Lung (tissue), 12 donors: ENCODE data around the gene PVR. TPM values are rescaled to one million over a fixed set of nuclear protein-coding genes. Genes with fewer than 3 reads are reported as not detected.
A peak's percentile ranks its signal among the peaks of the same experiment; 100 is the strongest.
"Not testable (repeated sequence)": the region's sequence is repeated elsewhere in the genome, so short reads cannot be mapped to it uniquely, and the experiment has no call there.

Experiments used
- ATAC-seq: fragments of 200-7000 bp; cut with Tn5 transposase; one replicate; pipeline ENCODE4 v1.9.1; 2020; ENCODE audit warnings: moderate number of reproducible peaks; ENCODE audit not compliant: insufficient read depth, low FRiP score
- DNase-seq, 3 donors: peaks; one replicate each; pipeline ENCODE4 v3.0.0-alpha.2; 2013 to 2017
- H3K27ac ChIP-seq, 2 donors: one replicate each; pipeline ENCODE4 v1.5.1; 2013; ENCODE audit warnings: mild to moderate bottlenecking in 2 of 2, moderate library complexity in 2 of 2, control low read depth in 1 of 2, inconsistent platforms in 1 of 2, low read depth in 1 of 2, low read length in 1 of 2
- H3K27me3 ChIP-seq, 3 donors: one replicate each; pipeline ENCODE4 v1.5.1; 2013; ENCODE audit warnings: low read length in 2 of 3; ENCODE audit not compliant: control insufficient read depth in 3 of 3, insufficient read depth in 3 of 3
- H3K36me3 ChIP-seq, 4 donors: one replicate each; pipeline ENCODE4 v1.5.1; 2013; ENCODE audit warnings: low read length in 4 of 4, mild to moderate bottlenecking in 1 of 4, moderate library complexity in 1 of 4; ENCODE audit not compliant: control insufficient read depth in 4 of 4, insufficient read depth in 4 of 4
- H3K4me1 ChIP-seq, 5 donors: one replicate each; pipeline ENCODE4 v1.5.1; 2013; ENCODE audit warnings: low read length in 5 of 5, mild to moderate bottlenecking in 2 of 5, moderate library complexity in 1 of 5; ENCODE audit not compliant: control insufficient read depth in 5 of 5, insufficient read depth in 5 of 5
- H3K4me3 ChIP-seq: one replicate; pipeline ENCODE4 v1.5.1; 2013; ENCODE audit warnings: mild to moderate bottlenecking, control low read depth, moderate library complexity
- H3K9ac ChIP-seq, 2 donors: one replicate each; pipeline ENCODE4 v1.5.1; 2013; ENCODE audit warnings: low read length in 2 of 2, control low read depth in 1 of 2; ENCODE audit not compliant: insufficient read depth in 1 of 2
- H3K9me3 ChIP-seq, 4 donors: one replicate each; pipeline ENCODE4 v1.5.1; 2013; ENCODE audit warnings: low read length in 3 of 4, mild to moderate bottlenecking in 1 of 4, moderate library complexity in 1 of 4; ENCODE audit not compliant: control insufficient read depth in 4 of 4, insufficient read depth in 3 of 4
- WGBS, 2 donors: extraction: QIAGEN DNeasy Blood & Tissue Kit; methylation state at CpG; one replicate each; pipeline ENCODE4 v1.1.7; 2013; 5-methylcytosine and 5-hydroxymethylcytosine counted together
- polyA plus RNA-seq, 2 donors: library from polyadenylated mRNA; stranded (reverse); fragments of 200-250 nt; gene quantifications; one replicate each; pipeline ENCODE4 v1.2.1, GENCODE V29; 2013
- total RNA-seq, 2 donors: library from RNA; depleted of rRNA in 1 of 2; stranded (reverse); fragments of >200 nt in 1 of 2; gene quantifications; one replicate each; pipeline ENCODE4 v1.2.1, GENCODE V29; 2014 to 2021
- TF ChIP-seq, protein P1 (sequence below): IDR thresholded peaks from 2 replicates; pipeline ENCODE4 v1.5.1; 2012; ENCODE audit warnings: mild to moderate bottlenecking; ENCODE audit errors: control extremely low read depth, extremely low read depth
- donor health status: control.
- donor health status: control.
- donor health status: Bipolar disorder and iron deficiency.
- donor health status: healthy.
- donor health status: DM: yes; HTN: yes; CAD: no.

PVR gene
- total and polyA plus RNA-seq, 4 donors, result 26.4 to 51.6 (median 36.5) TPM

DNA sequence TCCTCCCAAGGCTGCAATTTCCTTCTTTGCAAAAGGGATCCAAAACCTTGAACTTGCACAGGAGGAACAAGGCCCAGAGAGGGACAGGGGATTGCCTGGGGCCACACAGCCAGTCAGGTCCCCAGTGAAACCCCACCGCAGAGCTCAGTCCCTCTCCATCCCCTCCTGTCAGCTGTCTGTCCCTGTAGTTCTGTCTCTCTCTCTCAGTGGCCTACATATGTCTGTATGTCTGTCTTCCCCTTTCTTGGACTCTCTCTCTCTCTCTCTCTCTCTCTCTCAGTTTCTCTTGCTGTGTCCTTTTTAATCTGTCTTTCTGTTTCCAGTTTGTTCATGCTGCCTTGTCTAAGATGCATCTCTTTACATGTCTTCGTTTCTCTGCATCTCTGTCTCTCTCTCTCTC lies 39.1 kb downstream of the PVR start:
- WGBS, 2 donors, result 92 to 100% methylated on average over 2 of the region's 2 CpGs
- Histone ChIP-seq H3K27ac (no peak overlapping the region), H3K9ac (no peak overlapping the region), H3K4me3 (no peak overlapping the region), H3K9me3 (no peaks in the 10 kb centered on the region), H3K36me3 (peaks cover 0 to 3% (median under 1%) of the 10 kb centered on the region in 4 donors), H3K4me1 (peaks cover 0 to 14% (median 0%) of the 10 kb centered on the region in 5 donors), H3K27me3 (no peaks in the 10 kb centered on the region)
- DNase-seq, result no peak
- TF ChIP-seq, protein P1, sequence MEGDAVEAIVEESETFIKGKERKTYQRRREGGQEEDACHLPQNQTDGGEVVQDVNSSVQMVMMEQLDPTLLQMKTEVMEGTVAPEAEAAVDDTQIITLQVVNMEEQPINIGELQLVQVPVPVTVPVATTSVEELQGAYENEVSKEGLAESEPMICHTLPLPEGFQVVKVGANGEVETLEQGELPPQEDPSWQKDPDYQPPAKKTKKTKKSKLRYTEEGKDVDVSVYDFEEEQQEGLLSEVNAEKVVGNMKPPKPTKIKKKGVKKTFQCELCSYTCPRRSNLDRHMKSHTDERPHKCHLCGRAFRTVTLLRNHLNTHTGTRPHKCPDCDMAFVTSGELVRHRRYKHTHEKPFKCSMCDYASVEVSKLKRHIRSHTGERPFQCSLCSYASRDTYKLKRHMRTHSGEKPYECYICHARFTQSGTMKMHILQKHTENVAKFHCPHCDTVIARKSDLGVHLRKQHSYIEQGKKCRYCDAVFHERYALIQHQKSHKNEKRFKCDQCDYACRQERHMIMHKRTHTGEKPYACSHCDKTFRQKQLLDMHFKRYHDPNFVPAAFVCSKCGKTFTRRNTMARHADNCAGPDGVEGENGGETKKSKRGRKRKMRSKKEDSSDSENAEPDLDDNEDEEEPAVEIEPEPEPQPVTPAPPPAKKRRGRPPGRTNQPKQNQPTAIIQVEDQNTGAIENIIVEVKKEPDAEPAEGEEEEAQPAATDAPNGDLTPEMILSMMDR, result no peak
- no peak for ATAC-seq

- TF ChIP-seq, protein P1, result no peak
- WGBS, 2 donors, result 75 to 87% methylated on average over 8 to 9 of the region's 9 CpGs
- H3K27me3 ChIP-seq, result no peaks in the 10 kb centered on the region
- H3K4me3 ChIP-seq, result no peak overlapping the region
- ATAC-seq, result no peak
- peaks cover 0 to 3% (median under 1%) of the 10 kb centered on the region in 4 donors for H3K36me3 ChIP-seq
- H3K4me1 ChIP-seq, result peaks cover 0 to 14% (median 0%) of the 10 kb centered on the region in 5 donors
- peak overlapping the region in 1 of 2 donors; percentile 61 for H3K27ac ChIP-seq
- DNase-seq, result no peak
- H3K9ac ChIP-seq, result no peak overlapping the region
- H3K9me3 ChIP-seq, result no peaks in the 10 kb centered on the region
These were observed 39.9 kb downstream of the PVR start for GRCh38 chr19:44683434-44684210.

GRCh38 chr19:44684396-44684795 lies 40.7 kb downstream of the PVR start:
- not testable (repeated sequence) for ATAC-seq, H3K9ac ChIP-seq, H3K36me3 ChIP-seq, H3K27me3 ChIP-seq, H3K9me3 ChIP-seq, H3K4me3 ChIP-seq, DNase-seq
- Histone ChIP-seq H3K4me1 (peaks cover 0 to 18% (median 0%) of the 10 kb centered on the region in 5 donors), H3K27ac (peak overlapping the region; percentile 38 to 84)
- WGBS, 2 donors, result 81 to 93% methylated on average over 3 of the region's 3 CpGs
